Measurements from ENCODE around the gene CAB39L. TPM values are rescaled to one million over a fixed set of nuclear protein-coding genes. Genes with fewer than 3 reads are reported as not detected.

Gene CAB39L
- polyA plus RNA-seq, 2 of the 4 experiments (the other 2 are of a cell fraction), result 2.3 to 5.2 TPM

DNA sequence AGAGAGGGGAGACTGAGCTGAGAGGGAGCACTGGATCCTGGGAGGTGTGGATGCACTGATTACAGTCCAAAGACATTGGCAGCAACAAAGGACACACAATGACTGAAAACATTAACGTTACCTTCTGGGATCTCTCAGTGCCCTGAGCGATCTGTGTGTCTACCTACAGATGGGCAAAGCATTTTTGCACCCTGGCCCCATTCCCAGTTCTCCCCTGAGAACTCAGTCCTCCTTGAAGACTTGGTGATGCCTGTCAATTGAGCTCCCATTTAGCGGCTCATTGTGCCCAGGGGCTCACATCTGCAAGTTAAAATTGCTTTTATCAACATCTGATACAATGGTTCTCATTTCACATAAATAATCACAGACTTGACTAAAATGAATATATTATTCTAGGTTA is 133.6 kb downstream of the CAB39L start:
- no peak for TF ChIP-seq POLR2AphosphoS2 (conservative IDR thresholded peaks at IDR 0.05; ENCODE audit: low read length)
- Histone ChIP-seq H3K4me2 (no peak overlapping the region), H3K9me3 (no peaks in the 10 kb centered on the region), H3K4me1 (peaks cover 24% of the 10 kb centered on the region), H3K4me3 (no peak overlapping the region), H3K27ac (no peak overlapping the region)
- 82% methylated on average over 3 of the region's 3 CpGs for WGBS (ENCODE audit: missing lambda C conversion rate)
- POLR2A ChIA-PET, result no interaction called here
- CTCF ChIA-PET, result no interaction called here
- no peak for DNase-seq (ENCODE audit: low read depth in 1 of 2, low spot score in 1 of 2)
- FAIRE-seq, result no peak
- no peak for ATAC-seq

DNA sequence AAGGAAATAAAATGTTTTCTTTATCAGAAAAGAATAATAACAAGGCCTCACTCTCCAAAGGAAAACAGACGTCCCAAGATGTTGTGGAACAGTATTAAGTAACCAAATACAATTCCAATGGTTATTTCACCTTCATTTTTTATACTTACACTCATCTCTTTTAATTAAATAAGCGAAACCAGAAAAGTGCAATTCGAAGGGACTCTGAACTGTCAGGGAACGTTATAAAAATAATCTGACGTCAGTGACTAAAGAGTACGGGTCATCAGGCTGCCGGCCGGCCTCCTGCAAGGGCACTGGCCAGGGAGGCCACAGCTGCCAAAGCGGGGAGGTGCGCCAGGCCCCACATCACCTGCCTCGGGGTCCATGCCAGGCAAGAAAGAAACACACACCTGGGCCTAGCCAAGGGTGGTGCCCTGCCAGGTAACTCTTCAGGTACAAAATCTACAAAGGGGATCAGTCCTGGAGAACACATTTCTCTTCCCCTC is 134.9 kb downstream of the CAB39L start:
- Histone ChIP-seq H3K4me2 (no peak overlapping the region), H3K4me1 (peaks cover 17% of the 10 kb centered on the region), H3K9me3 (no peaks in the 10 kb centered on the region), H3K27ac (no peak overlapping the region), H3K4me3 (no peak overlapping the region)
- FAIRE-seq (no peak), ATAC-seq (no peak), DNase-seq (ENCODE audit: low read depth in 1 of 2, low spot score in 1 of 2) (no peak)
- TF ChIP-seq, protein P1, sequence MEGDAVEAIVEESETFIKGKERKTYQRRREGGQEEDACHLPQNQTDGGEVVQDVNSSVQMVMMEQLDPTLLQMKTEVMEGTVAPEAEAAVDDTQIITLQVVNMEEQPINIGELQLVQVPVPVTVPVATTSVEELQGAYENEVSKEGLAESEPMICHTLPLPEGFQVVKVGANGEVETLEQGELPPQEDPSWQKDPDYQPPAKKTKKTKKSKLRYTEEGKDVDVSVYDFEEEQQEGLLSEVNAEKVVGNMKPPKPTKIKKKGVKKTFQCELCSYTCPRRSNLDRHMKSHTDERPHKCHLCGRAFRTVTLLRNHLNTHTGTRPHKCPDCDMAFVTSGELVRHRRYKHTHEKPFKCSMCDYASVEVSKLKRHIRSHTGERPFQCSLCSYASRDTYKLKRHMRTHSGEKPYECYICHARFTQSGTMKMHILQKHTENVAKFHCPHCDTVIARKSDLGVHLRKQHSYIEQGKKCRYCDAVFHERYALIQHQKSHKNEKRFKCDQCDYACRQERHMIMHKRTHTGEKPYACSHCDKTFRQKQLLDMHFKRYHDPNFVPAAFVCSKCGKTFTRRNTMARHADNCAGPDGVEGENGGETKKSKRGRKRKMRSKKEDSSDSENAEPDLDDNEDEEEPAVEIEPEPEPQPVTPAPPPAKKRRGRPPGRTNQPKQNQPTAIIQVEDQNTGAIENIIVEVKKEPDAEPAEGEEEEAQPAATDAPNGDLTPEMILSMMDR (IDR thresholded peaks at IDR 0.05), result no peak
- no peak for TF ChIP-seq EHMT2 (IDR thresholded peaks at IDR 0.05; ENCODE audit: low read depth)
- no peak for TF ChIP-seq SMC3 (IDR thresholded peaks at IDR 0.05)
- no peak for TF ChIP-seq NR3C1 (IDR thresholded peaks at IDR 0.05)
- TF ChIP-seq HOXA7 (CRISPR knock-in tag; IDR thresholded peaks at IDR 0.05), result no peak
- no peak for TF ChIP-seq PHF8 (IDR thresholded peaks at IDR 0.05; ENCODE audit: borderline replicate concordance, low read depth)
- TF ChIP-seq RFX5 (IDR thresholded peaks at IDR 0.05), result no peak
- TF ChIP-seq ESRRA (IDR thresholded peaks at IDR 0.05; ENCODE audit: borderline replicate concordance, low read length), result no peak
- TF ChIP-seq KDM1A (IDR thresholded peaks at IDR 0.05; ENCODE audit: low read depth), result no peak
- TF ChIP-seq, protein P2, sequence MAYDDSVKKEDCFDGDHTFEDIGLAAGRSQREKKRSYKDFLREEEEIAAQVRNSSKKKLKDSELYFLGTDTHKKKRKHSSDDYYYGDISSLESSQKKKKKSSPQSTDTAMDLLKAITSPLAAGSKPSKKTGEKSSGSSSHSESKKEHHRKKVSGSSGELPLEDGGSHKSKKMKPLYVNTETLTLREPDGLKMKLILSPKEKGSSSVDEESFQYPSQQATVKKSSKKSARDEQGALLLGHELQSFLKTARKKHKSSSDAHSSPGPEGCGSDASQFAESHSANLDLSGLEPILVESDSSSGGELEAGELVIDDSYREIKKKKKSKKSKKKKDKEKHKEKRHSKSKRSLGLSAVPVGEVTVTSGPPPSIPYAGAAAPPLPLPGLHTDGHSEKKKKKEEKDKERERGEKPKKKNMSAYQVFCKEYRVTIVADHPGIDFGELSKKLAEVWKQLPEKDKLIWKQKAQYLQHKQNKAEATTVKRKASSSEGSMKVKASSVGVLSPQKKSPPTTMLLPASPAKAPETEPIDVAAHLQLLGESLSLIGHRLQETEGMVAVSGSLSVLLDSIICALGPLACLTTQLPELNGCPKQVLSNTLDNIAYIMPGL (CRISPR knock-in tag; IDR thresholded peaks at IDR 0.05; ENCODE audit: borderline replicate concordance), result no peak
- TF ChIP-seq ZFP36 (IDR thresholded peaks at IDR 0.05; ENCODE audit: borderline replicate concordance, partially characterized antibody), result no peak
- no peak for TF ChIP-seq EHF (CRISPR knock-in tag; IDR thresholded peaks at IDR 0.05)
- TF ChIP-seq TFCP2L1 (CRISPR knock-in tag; IDR thresholded peaks at IDR 0.05), result no peak
- no peak for TF ChIP-seq RCOR1 (IDR thresholded peaks at IDR 0.05; ENCODE audit: low read depth, low read length)
- no peak for TF ChIP-seq FOSB (CRISPR knock-in tag; IDR thresholded peaks at IDR 0.05)
- no peak for TF ChIP-seq GATA3 (IDR thresholded peaks at IDR 0.05; ENCODE audit: borderline replicate concordance)
- TF ChIP-seq, protein P3, sequence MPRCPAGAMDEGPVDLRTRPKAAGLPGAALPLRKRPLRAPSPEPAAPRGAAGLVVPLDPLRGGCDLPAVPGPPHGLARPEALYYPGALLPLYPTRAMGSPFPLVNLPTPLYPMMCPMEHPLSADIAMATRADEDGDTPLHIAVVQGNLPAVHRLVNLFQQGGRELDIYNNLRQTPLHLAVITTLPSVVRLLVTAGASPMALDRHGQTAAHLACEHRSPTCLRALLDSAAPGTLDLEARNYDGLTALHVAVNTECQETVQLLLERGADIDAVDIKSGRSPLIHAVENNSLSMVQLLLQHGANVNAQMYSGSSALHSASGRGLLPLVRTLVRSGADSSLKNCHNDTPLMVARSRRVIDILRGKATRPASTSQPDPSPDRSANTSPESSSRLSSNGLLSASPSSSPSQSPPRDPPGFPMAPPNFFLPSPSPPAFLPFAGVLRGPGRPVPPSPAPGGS (IDR thresholded peaks at IDR 0.05), result no peak
- WGBS (ENCODE audit: missing lambda C conversion rate), result 71% methylated on average over 11 of the region's 11 CpGs
- CTCF ChIA-PET, result interaction anchor here (2.7 kb wide), 1 partner anchor 298 kb away, joined by 8 read pairs; no protein-coding TSS in a partner anchor
- POLR2A ChIA-PET, result no interaction called here
